Panc1 (cell line): ENCODE measurements around the gene PCBP4. TPM values are rescaled to one million over a fixed set of nuclear protein-coding genes. Genes with fewer than 3 reads are reported as not detected.

Experiments used
- ATAC-seq: fragments of 200-7000 bp; cut with Tn5 transposase; 2 replicates; pipeline ENCODE4 v1.9.1; 2020; ENCODE audit warnings: mild to moderate bottlenecking, moderate library complexity
- BruUV-seq: library from RNA; stranded (reverse); fragments of 400-500 nt; replicated peaks from 2 replicates; lab custom pipeline; 2021; lab: Mats Ljungman, UMichigan
- CTCF ChIA-PET: fragments of 300-600 bp; sonication (Branson Sonifier 250); formaldehyde crosslinking; loops from one replicate; lab custom pipeline; 2022; ENCODE audit warnings: antibody characterized with exemption; lab: Charles Lee
- POLR2A ChIA-PET: fragments of 300-600 bp; sonication (Branson Sonifier 250); formaldehyde crosslinking; loops from one replicate; lab custom pipeline; 2022; ENCODE audit warnings: antibody characterized with exemption; lab: Charles Lee
- DNase-seq: peaks from one replicate; pipeline ENCODE4 v3.0.0-alpha.2; 2010; ENCODE audit warnings: low read depth, low spot score
- H3K27ac ChIP-seq: 2 replicates; pipeline ENCODE4 v1.5.1; 2011; ENCODE audit warnings: mild to moderate bottlenecking, low read length, inconsistent platforms
- H3K27me3 ChIP-seq: fragments of 200-500 bp; sonication (Bioruptor generic); 2 replicates; pipeline ENCODE4 v1.6.0; 2014; ENCODE audit warnings: low read length, inconsistent platforms; ENCODE audit not compliant: control insufficient read depth, insufficient read depth
- H3K36me3 ChIP-seq: fragments of 200-500 bp; sonication (Bioruptor generic); 2 replicates; pipeline ENCODE4 v1.5.1; 2014; ENCODE audit warnings: inconsistent platforms, mild to moderate bottlenecking, low read length, moderate library complexity; ENCODE audit not compliant: control insufficient read depth, insufficient read depth
- H3K4me1 ChIP-seq: 2 replicates; pipeline ENCODE4 v1.5.1; 2011; ENCODE audit warnings: inconsistent platforms, mild to moderate bottlenecking, low read length, moderate library complexity; ENCODE audit not compliant: control insufficient read depth, insufficient read depth
- H3K4me3 ChIP-seq, 2 experiments: 2 replicates each; pipeline ENCODE4 v1.5.1; 2011 to 2012; ENCODE audit warnings: low read depth in 2 of 2, low read length in 2 of 2, mild to moderate bottlenecking in 2 of 2, inconsistent platforms in 1 of 2, moderate library complexity in 1 of 2
- H3K9me3 ChIP-seq: fragments of 200-500 bp; sonication (Bioruptor generic); 2 replicates; pipeline ENCODE4 v1.5.1; 2014; ENCODE audit warnings: low read depth, mild to moderate bottlenecking, inconsistent platforms, low read length, moderate library complexity; ENCODE audit not compliant: control insufficient read depth, insufficient read depth
- CTCF ChIP-seq: fragments of 450-650 bp; IDR thresholded peaks from 2 replicates; pipeline ENCODE4 v1.5.1; 2017; ENCODE audit warnings: mild to moderate bottlenecking
- POLR2AphosphoS5 ChIP-seq: IDR thresholded peaks from 2 replicates; pipeline ENCODE4 v1.6.1; 2012; ENCODE audit warnings: mild to moderate bottlenecking, low read depth, low read length, moderate library complexity
- REST ChIP-seq, 2 experiments: IDR thresholded peaks; 2 replicates each; pipeline ENCODE4 v1.6.1; 2011 to 2012; ENCODE audit warnings: low read depth in 2 of 2, control low read depth in 1 of 2, low read length in 1 of 2, mild to moderate bottlenecking in 1 of 2, moderate library complexity in 1 of 2; ENCODE audit not compliant: insufficient read depth in 1 of 2
- SIN3A ChIP-seq: IDR thresholded peaks from 2 replicates; pipeline ENCODE4 v1.6.1; 2012; ENCODE audit warnings: low read depth, mild to moderate bottlenecking, low read length, moderate library complexity, borderline replicate concordance; ENCODE audit not compliant: insufficient read depth
- TCF7L2 ChIP-seq: IDR thresholded peaks from 2 replicates; pipeline ENCODE4 v1.6.1; 2011; ENCODE audit warnings: mild to moderate bottlenecking, low read depth, low read length, inconsistent platforms
- in situ Hi-C: cut with HindIII; loops from 2 replicates; pipeline ENCODE4 v1.10.0; 2016; ENCODE audit warnings: low sequenced_read_pairs, low pct_unique_long_range_greater_than_20kb
- intact Hi-C: fragments of 100-400 bp; cut with micrococcal nuclease; formaldehyde crosslinking; loops from one replicate; pipeline ENCODE4 v1.10.0; 2022; ENCODE audit not compliant: unreplicated experiment
- total RNA-seq: library from RNA; stranded (reverse); gene quantifications from one replicate; pipeline ENCODE4 v1.2.1, GENCODE V29; 2021; ENCODE audit not compliant: unreplicated experiment

PCBP4 gene
- total RNA-seq, 1 experiment from 2014 or later: 58.0 TPM

GRCh38 chr3:51963951-51964451 lies 3.3 kb downstream of the PCBP4 start:
- ATAC-seq: no peak
- POLR2A ChIA-PET: no interaction called here

GRCh38 chr3:51962854-51963530 lies 4.3 kb downstream of the PCBP4 start:
- H3K27me3 ChIP-seq: no peaks in the 10 kb centered on the region
- no peaks in the 10 kb centered on the region for H3K9me3 ChIP-seq
- ChIA-PET CTCF (no interaction called here), POLR2A (interaction anchor here (0.6 kb wide), 1 partner anchor 220 kb away, joined by 4 read pairs; no protein-coding TSS in a partner anchor)
- intact Hi-C loops: no loop called here
- BruUV-seq: no TSS peak
- no peak overlapping the region for H3K27ac ChIP-seq
- no peaks in the 10 kb centered on the region; the same call in none of the 2 replicates for H3K4me1 ChIP-seq
- H3K36me3 ChIP-seq: no peaks in the 10 kb centered on the region
- TF ChIP-seq TCF7L2: no peak
- no peak for TF ChIP-seq POLR2AphosphoS5
- no peak for TF ChIP-seq SIN3A
- no peak for TF ChIP-seq CTCF
- no peak for TF ChIP-seq REST (IDR thresholded peaks at IDR 0.05; ENCODE audit: insufficient read depth in 1 of 2, low read depth in 2 of 2, low read length in 1 of 2)
- in situ Hi-C loops: no loop called here
- H3K4me3 ChIP-seq: no peak overlapping the region
- no peak for ATAC-seq
- no peak for DNase-seq

More at GRCh38 chr3:51963951-51964451, 3.3 kb downstream of the PCBP4 start:
- Histone ChIP-seq H3K27me3 (no peaks in the 10 kb centered on the region), H3K4me1 (peaks cover 5% of the 10 kb centered on the region), H3K36me3 (no peaks in the 10 kb centered on the region), H3K9me3 (no peaks in the 10 kb centered on the region), H3K4me3 (no peak overlapping the region), H3K27ac (no peak overlapping the region)
- in situ Hi-C loops (no loop called here), intact Hi-C loops (no loop called here)
- CTCF ChIA-PET: no interaction called here
- TF ChIP-seq REST (IDR thresholded peaks at IDR 0.05; ENCODE audit: insufficient read depth in 1 of 2, low read depth in 2 of 2, low read length in 1 of 2): no peak
- TF ChIP-seq POLR2AphosphoS5: no peak
- TF ChIP-seq SIN3A: no peak
- TF ChIP-seq CTCF: no peak
- TF ChIP-seq TCF7L2: no peak
- BruUV-seq: no TSS peak
- no peak for DNase-seq
